Astrocyte of the spinal cord (primary cell): ENCODE measurements around the gene ATP1A3.

Experiments
- DNase-seq: peaks from one replicate; pipeline ENCODE4 v3.0.0; 2011; ENCODE audit warnings: low read depth, low spot score
- H3K4me3 ChIP-seq: 2 replicates; pipeline ENCODE4 v1.5.1; 2011; ENCODE audit warnings: low read depth, mild to moderate bottlenecking, low read length, moderate library complexity
- CTCF ChIP-seq: IDR thresholded peaks from 2 replicates; pipeline ENCODE4 v1.5.1; 2012; ENCODE audit warnings: low read depth, mild to moderate bottlenecking, low read length, inconsistent platforms
- in situ Hi-C: cut with HindIII; loops from 2 replicates; pipeline ENCODE4 v1.10.0; 2017; ENCODE audit warnings: low sequenced_read_pairs

ATP1A3 gene

GRCh38 chr19:41921577-41922576 is 72.2 kb downstream of the ATP1A3 start:
- H3K4me3 ChIP-seq = no peak overlapping the region
- in situ Hi-C loops = no loop called here
- TF ChIP-seq CTCF = no peak
- DNase-seq = no peak

GRCh38 chr19:41920882-41921576 is 73.0 kb downstream of the ATP1A3 start:
- in situ Hi-C loops = no loop called here
- TF ChIP-seq CTCF = no peak
- no peak overlapping the region for H3K4me3 ChIP-seq
- no peak for DNase-seq

GRCh38 chr19:41919948-41920712 is 73.9 kb downstream of the ATP1A3 start:
- no peak overlapping the region for H3K4me3 ChIP-seq
- in situ Hi-C loops = no loop called here
- DNase-seq = no peak
- TF ChIP-seq CTCF = no peak

- DNase-seq = no peak
- in situ Hi-C loops = no loop called here
- H3K4me3 ChIP-seq = no peak overlapping the region
- TF ChIP-seq CTCF = no peak
Measured at GRCh38 chr19:41918653-41919244, 75.3 kb downstream of the ATP1A3 start.

GRCh38 chr19:41918095-41918494 is 75.9 kb downstream of the ATP1A3 start:
- no peak for DNase-seq
- TF ChIP-seq CTCF = no peak
- in situ Hi-C loops = no loop called here

GRCh38 chr19:41917676-41918075 is 76.4 kb downstream of the ATP1A3 start:
- DNase-seq = no peak
- in situ Hi-C loops = no loop called here
- H3K4me3 ChIP-seq = no peak overlapping the region
- no peak for TF ChIP-seq CTCF

More at GRCh38 chr19:41918095-41918494, 75.9 kb downstream of the ATP1A3 start:
- H3K4me3 ChIP-seq = no peak overlapping the region
